ENCODE results near the gene FBXL16. TPM values are rescaled to one million over a fixed set of nuclear protein-coding genes. Genes with fewer than 3 reads are reported as not detected.

FBXL16 gene
- total RNA-seq, 4 donors from 2014 or later, result 5.8 to 7.5 (median 6.9) TPM

DNA sequence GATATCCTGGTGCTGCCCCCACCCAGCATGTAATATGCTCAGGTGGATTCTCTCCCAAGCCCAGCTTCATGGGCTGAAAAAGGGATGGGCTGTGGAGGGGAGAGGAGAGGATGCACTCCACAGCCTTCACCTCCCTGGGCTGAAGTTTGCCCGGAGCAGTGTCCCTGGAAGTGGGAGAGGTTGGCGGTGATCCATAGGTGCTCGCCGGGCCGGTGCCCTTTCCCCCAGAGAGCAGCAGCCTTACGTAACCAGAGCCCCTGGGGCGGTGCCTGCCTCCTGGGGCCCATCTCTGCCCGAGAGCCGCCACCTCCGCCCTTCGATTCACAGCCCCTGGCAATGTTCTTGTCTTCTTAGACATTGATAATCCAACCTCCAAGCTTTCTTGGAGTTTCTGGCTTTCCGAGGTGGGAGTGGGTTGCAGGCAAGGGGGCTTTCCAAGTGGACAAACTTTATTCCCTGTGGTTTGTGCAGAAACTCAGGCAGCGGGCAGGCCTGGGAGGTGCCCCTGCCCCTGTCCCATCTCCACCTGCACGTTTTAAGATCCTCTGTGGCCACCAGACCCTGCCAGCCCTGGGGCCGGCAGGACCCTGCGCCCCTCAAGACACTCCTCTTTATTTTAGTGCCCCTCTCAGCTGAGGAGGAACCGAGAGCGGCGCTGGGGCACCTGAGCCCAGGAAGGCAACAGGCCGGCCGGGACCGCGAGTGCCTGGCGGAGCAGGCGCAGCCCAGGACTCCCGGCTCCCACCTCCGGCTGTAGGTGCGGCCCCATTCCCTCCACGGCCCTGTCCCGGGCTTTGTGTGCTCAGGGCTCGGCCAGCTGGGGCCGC, 59.5 kb downstream of the FBXL16 start:
- TF ChIP-seq, protein P1, sequence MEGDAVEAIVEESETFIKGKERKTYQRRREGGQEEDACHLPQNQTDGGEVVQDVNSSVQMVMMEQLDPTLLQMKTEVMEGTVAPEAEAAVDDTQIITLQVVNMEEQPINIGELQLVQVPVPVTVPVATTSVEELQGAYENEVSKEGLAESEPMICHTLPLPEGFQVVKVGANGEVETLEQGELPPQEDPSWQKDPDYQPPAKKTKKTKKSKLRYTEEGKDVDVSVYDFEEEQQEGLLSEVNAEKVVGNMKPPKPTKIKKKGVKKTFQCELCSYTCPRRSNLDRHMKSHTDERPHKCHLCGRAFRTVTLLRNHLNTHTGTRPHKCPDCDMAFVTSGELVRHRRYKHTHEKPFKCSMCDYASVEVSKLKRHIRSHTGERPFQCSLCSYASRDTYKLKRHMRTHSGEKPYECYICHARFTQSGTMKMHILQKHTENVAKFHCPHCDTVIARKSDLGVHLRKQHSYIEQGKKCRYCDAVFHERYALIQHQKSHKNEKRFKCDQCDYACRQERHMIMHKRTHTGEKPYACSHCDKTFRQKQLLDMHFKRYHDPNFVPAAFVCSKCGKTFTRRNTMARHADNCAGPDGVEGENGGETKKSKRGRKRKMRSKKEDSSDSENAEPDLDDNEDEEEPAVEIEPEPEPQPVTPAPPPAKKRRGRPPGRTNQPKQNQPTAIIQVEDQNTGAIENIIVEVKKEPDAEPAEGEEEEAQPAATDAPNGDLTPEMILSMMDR (IDR thresholded peaks at IDR 0.05), result no peak
- TF ChIP-seq POLR2A (IDR thresholded peaks at IDR 0.05), result no peak
- WGBS, 2 donors, result 62 to 68% methylated on average over 30 of the region's 32 CpGs
- Histone ChIP-seq H3K4me3 (replicated peaks in 1 of 3) (no peak overlapping the region), H3K4me1 (peaks cover 56 to 71% of the 10 kb centered on the region in 2 donors), H3K27me3 (no peaks in the 10 kb centered on the region), H3K9me3 (no peaks in the 10 kb centered on the region), H3K27ac (peak overlapping the region; percentile 28 to 92 (median 61)), H3K36me3 (no peaks in the 10 kb centered on the region)
- intact Hi-C loops (cut with DNase I), result no loop called here
- peak; percentile 84 to 90 for DNase-seq

DNA sequence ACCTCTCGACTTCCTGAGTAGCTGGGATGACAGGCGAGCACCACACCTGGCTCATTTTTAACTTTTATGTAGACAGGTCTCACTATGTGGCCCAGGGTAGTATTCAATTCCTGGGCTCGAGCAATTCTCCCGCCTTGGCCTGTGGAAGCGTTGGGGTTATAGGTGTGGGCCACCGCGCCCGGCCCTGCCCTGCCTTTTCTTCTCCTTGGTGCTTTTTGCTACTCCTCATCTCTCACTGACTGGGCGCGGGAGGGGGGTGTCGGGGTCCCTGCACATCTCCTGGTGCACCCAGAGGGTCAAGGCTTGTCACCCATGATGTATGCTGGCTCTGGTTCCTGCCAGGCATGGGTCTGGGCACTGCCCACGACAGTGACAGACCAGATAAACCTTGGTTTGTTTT, 61.0 kb downstream of the FBXL16 start:
- Histone ChIP-seq H3K4me1 (peaks cover 51 to 68% of the 10 kb centered on the region in 2 donors), H3K27me3 (no peaks in the 10 kb centered on the region), H3K27ac (no peak overlapping the region), H3K4me3 (replicated peaks in 1 of 3) (no peak overlapping the region), H3K36me3 (no peaks in the 10 kb centered on the region), H3K9me3 (no peaks in the 10 kb centered on the region)
- no peak for DNase-seq
- intact Hi-C loops (cut with DNase I), result no loop called here
- whole genome bisulfite sequencing, 2 donors, result 93 to 98% methylated on average over 12 of the region's 12 CpGs
- TF ChIP-seq POLR2A (IDR thresholded peaks at IDR 0.05), result no peak
- TF ChIP-seq, protein P1 (IDR thresholded peaks at IDR 0.05), result no peak

DNA sequence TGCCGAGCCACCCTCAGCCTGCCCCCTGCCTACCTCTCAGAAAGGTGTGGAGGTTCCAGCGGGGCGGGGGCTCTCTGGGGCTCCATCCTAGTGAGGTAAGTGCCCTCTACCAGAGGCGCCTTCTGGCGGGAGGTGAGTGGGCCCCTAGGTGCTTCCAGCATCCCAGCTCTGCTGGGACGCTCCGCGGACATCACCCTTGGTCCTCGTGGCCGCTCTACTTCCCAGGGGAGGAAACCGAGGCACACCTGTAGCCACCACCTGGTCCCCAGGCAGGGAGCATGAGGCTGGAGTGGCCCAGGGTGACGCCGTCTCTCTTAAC, 62.6 kb downstream of the FBXL16 start:
- Histone ChIP-seq H3K27me3 (no peaks in the 10 kb centered on the region), H3K9me3 (no peaks in the 10 kb centered on the region), H3K36me3 (no peaks in the 10 kb centered on the region), H3K27ac (peak overlapping the region; percentile 25 to 86 (median 54)), H3K4me1 (peaks cover 43 to 63% of the 10 kb centered on the region in 2 donors), H3K4me3 (replicated peaks in 1 of 3) (peak overlapping the region in 2 of 3 donors; percentile 64 to 93)
- WGBS, 2 donors, result 71 to 84% methylated on average over 3 to 8 of the region's 13 CpGs
- intact Hi-C loops (cut with DNase I), result no loop called here
- TF ChIP-seq, protein P1 (IDR thresholded peaks at IDR 0.05), result no peak
- TF ChIP-seq POLR2A (IDR thresholded peaks at IDR 0.05), result no peak
- no peak for DNase-seq

Other genes with a start within 250 kb of the FBXL16 start
- 10 to 100 TPM; 19.6 to 42.6 (median 29.0) TPM for gene CAPN15, start 178.1 kb downstream of the FBXL16 start, total RNA-seq
- not detected for gene PRR35, start 145.4 kb downstream of the FBXL16 start, total RNA-seq
- gene NHLRC4, start 138.8 kb downstream of the FBXL16 start, total RNA-seq, result under 1 TPM in 3 of 4 donors, not detected in 1; 0.63 to 0.81 (median 0.67) TPM
- 100 to 1,000 TPM in 3 of 4 donors, 10 to 100 TPM in 1; 69.6 to 125 (median 108) TPM for gene PIGQ, start 135.8 kb downstream of the FBXL16 start, total RNA-seq
- gene RAB40C, start 115.7 kb downstream of the FBXL16 start, total RNA-seq, result 10 to 100 TPM; 17.7 to 24.4 (median 18.4) TPM
- gene WFIKKN1, start 74.8 kb downstream of the FBXL16 start, total RNA-seq, result 1 to 10 TPM in 1 of 4 donors, under 1 TPM in 3; 0.13 to 1.8 (median 0.77) TPM
- 100 to 1,000 TPM in 2 of 4 donors, 10 to 100 TPM in 2; 54.2 to 180 (median 115) TPM for gene METTL26, start 69.5 kb downstream of the FBXL16 start, total RNA-seq
- 100 to 1,000 TPM in 1 of 4 donors, 10 to 100 TPM in 3; 61.3 to 124 (median 69.1) TPM for gene MCRIP2, start 64.0 kb downstream of the FBXL16 start, total RNA-seq
- gene WDR90, start 56.4 kb downstream of the FBXL16 start, total RNA-seq, result 10 to 100 TPM; 23.6 to 56.0 (median 34.3) TPM
- gene RHOT2, start 37.7 kb downstream of the FBXL16 start, total RNA-seq, result 10 to 100 TPM; 49.7 to 81.8 (median 57.6) TPM
- gene RHBDL1, start 30.1 kb downstream of the FBXL16 start, total RNA-seq, result under 1 TPM in 3 of 4 donors, not detected in 1; 0.27 to 0.63 (median 0.56) TPM
- 100 to 1,000 TPM; 134 to 206 (median 162) TPM for gene STUB1, start 25.4 kb downstream of the FBXL16 start, total RNA-seq
- 100 to 1,000 TPM in 3 of 4 donors, 10 to 100 TPM in 1; 72.8 to 156 (median 124) TPM for gene JMJD8, start 21.5 kb downstream of the FBXL16 start, total RNA-seq
- 10 to 100 TPM; 13.3 to 20.1 (median 17.6) TPM for gene WDR24, start 15.4 kb downstream of the FBXL16 start, total RNA-seq
- gene METRN, start 9.3 kb upstream of the FBXL16 start, total RNA-seq, result 100 to 1,000 TPM in 1 of 4 donors, 10 to 100 TPM in 3; 51.0 to 109 (median 57.0) TPM
- gene ANTKMT, start 15.3 kb upstream of the FBXL16 start, total RNA-seq, result 100 to 1,000 TPM in 1 of 4 donors, 10 to 100 TPM in 3; 56.4 to 109 (median 63.8) TPM
- gene CCDC78, start 20.6 kb upstream of the FBXL16 start, total RNA-seq, result under 1 TPM in 1 of 4 donors, not detected in 3; 0.27 TPM
- gene HAGHL, start 21.3 kb upstream of the FBXL16 start, total RNA-seq, result 1 to 10 TPM in 3 of 4 donors, not detected in 1; 3.8 to 8.7 (median 5.1) TPM
- gene CIAO3, start 35.2 kb upstream of the FBXL16 start, total RNA-seq, result 10 to 100 TPM; 38.7 to 53.8 (median 44.6) TPM
- gene MSLN, start 54.9 kb upstream of the FBXL16 start, total RNA-seq, result not detected
- 10 to 100 TPM; 14.1 to 27.9 (median 20.8) TPM for gene RPUSD1, start 82.6 kb upstream of the FBXL16 start, total RNA-seq
- gene CHTF18, start 82.8 kb upstream of the FBXL16 start, total RNA-seq, result 10 to 100 TPM; 10.1 to 14.6 (median 11.7) TPM
- gene GNG13, start 94.9 kb upstream of the FBXL16 start, total RNA-seq, result not detected